Caco-2 (cell line): ENCODE results near the gene OR13D1. TPM values are rescaled to one million over a fixed set of nuclear protein-coding genes. Genes with fewer than 3 reads are reported as not detected.

Experiments used
- Bru-seq: library from RNA; stranded (reverse); fragments of 400-500 nt; gene quantifications from one replicate; lab custom pipeline; 2021; lab: Mats Ljungman, UMichigan
- BruChase-seq, 2 experiments: library from RNA; stranded (reverse); fragments of 400-500 nt; gene quantifications; one replicate each; lab custom pipeline; 2021; lab: Mats Ljungman, UMichigan
- BruUV-seq: library from RNA; stranded (reverse); fragments of 400-500 nt; replicated peaks from 2 replicates; lab custom pipeline; 2021; lab: Mats Ljungman, UMichigan
- CTCF ChIA-PET: fragments of 300-600 bp; sonication (Branson Sonifier 250); formaldehyde crosslinking; loops from one replicate; lab custom pipeline; 2022; ENCODE audit warnings: antibody characterized with exemption; lab: Charles Lee
- POLR2A ChIA-PET: fragments of 300-600 bp; sonication (Branson Sonifier 250); formaldehyde crosslinking; loops from one replicate; lab custom pipeline; 2022; ENCODE audit warnings: antibody characterized with exemption; lab: Charles Lee
- DNase-seq, 2 experiments: peaks; one replicate each; pipeline versions ENCODE4 v3.0.0 to v3.0.0-alpha.2; 2020 to 2022
- H3K27me3 ChIP-seq: replicated peaks from 2 replicates; pipeline ENCODE4 v1.6.0; 2011; ENCODE audit warnings: low read length; ENCODE audit not compliant: control insufficient read depth, insufficient read depth
- H3K36me3 ChIP-seq: 2 replicates; pipeline ENCODE4 v1.5.1; 2011; ENCODE audit warnings: low read length; ENCODE audit not compliant: control insufficient read depth, insufficient read depth
- H3K4me1 ChIP-seq: fragments of 250-450 bp; sonication (Bioruptor Pico); 2 replicates; pipeline ENCODE4 v1.5.1; 2020; ENCODE audit warnings: mild to moderate bottlenecking
- H3K4me3 ChIP-seq: 2 replicates; pipeline ENCODE4 v1.5.1; 2011; ENCODE audit warnings: low read depth, mild to moderate bottlenecking, control low read depth, low read length
- H3K9me3 ChIP-seq: fragments of 250-450 bp; sonication (Bioruptor Pico); 2 replicates; pipeline ENCODE4 v1.5.1; 2020; ENCODE audit warnings: mild to moderate bottlenecking, moderate library complexity
- H3K27ac Mint-ChIP-seq: one replicate; pipeline ENCODE4 v1.8.0; 2022; ENCODE audit warnings: mixed read lengths; ENCODE audit not compliant: unreplicated experiment
- H3K27me3 Mint-ChIP-seq: one replicate; pipeline ENCODE4 v1.8.0; 2022; ENCODE audit warnings: mixed read lengths; ENCODE audit not compliant: insufficient read depth, unreplicated experiment
- H3K36me3 Mint-ChIP-seq: one replicate; pipeline ENCODE4 v1.8.0; 2022; ENCODE audit warnings: mild to moderate bottlenecking, mixed read lengths; ENCODE audit not compliant: insufficient read depth, unreplicated experiment
- H3K4me1 Mint-ChIP-seq: one replicate; pipeline ENCODE4 v1.8.0; 2022; ENCODE audit warnings: low read depth, mixed read lengths; ENCODE audit not compliant: unreplicated experiment
- H3K4me3 Mint-ChIP-seq: one replicate; pipeline ENCODE4 v1.8.0; 2022; ENCODE audit warnings: mild to moderate bottlenecking, moderate library complexity, mixed read lengths; ENCODE audit not compliant: unreplicated experiment
- H3K9me3 Mint-ChIP-seq: one replicate; pipeline ENCODE4 v1.8.0; 2022; ENCODE audit warnings: mixed read lengths; ENCODE audit not compliant: unreplicated experiment
- CTCF ChIP-seq, 2 experiments: fragments of 200-600 bp in 1 of 2; IDR thresholded peaks; 1 replicate in 1 of 2; 2 replicates in 1 of 2; pipeline versions ENCODE4 v1.5.1 to v1.8.0; 2011 to 2022; ENCODE audit warnings: antibody characterized with exemption in 1 of 2, control low read depth in 1 of 2, inconsistent platforms in 1 of 2, low read depth in 1 of 2, low read length in 1 of 2, mild to moderate bottlenecking in 1 of 2, moderate library complexity in 1 of 2; ENCODE audit not compliant: insufficient read depth in 1 of 2, severe bottlenecking in 1 of 2, unreplicated experiment in 1 of 2
- intact Hi-C: fragments of 100-400 bp; cut with micrococcal nuclease; formaldehyde crosslinking; loops from one replicate; pipeline ENCODE4 v1.10.0; 2022; ENCODE audit not compliant: unreplicated experiment
- long read RNA-seq: library from polyadenylated mRNA; stranded (forward); transcript quantifications from one replicate; pipeline ENCODE4 v2.0.0, GENCODE V29; 2022
- total RNA-seq: library from RNA; stranded (reverse); gene quantifications from 2 replicates; pipeline ENCODE4 v1.2.3, GENCODE V29; 2022

Gene OR13D1, protein sequence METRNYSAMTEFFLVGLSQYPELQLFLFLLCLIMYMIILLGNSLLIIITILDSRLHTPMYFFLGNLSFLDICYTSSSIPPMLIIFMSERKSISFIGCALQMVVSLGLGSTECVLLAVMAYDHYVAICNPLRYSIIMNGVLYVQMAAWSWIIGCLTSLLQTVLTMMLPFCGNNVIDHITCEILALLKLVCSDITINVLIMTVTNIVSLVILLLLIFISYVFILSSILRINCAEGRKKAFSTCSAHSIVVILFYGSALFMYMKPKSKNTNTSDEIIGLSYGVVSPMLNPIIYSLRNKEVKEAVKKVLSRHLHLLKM
- not detected in 2 replicates for total RNA-seq
- Bru-seq, nascent RNA, result not detected
- not detected for BruChase-seq, experiment 1, labeled RNA remaining after a 2-hour chase
- not detected for BruChase-seq, experiment 2, labeled RNA remaining after a 6-hour chase
- long read RNA-seq, result 0 reads

DNA sequence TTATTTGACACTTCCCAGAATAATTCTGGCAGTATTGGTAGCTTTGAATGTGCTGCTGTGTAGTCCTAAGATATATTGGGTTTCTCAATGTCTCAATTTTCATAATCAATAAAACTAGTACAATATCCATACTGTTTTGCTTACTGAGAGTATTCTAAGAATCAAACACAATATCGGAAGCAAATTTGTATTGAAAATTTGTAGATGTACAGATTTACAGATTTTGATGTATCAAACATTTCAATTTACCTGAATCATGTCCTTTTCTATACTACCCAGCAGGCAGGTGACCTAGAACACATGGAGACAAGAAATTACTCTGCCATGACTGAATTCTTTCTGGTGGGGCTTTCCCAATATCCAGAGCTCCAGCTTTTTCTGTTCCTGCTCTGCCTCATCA lies at the start of gene OR13D1:
OR13D1 (plus strand) TSS at position 301 of the 400 bp plus-strand sequence; CDS start at position 301, 0 bp downstream.
- ChIA-PET CTCF (no interaction called here), POLR2A (no interaction called here)
- Histone ChIP-seq H3K36me3 (no peaks in the 10 kb centered on the region), H3K4me3 (no peak within 1 kb of the TSS), H3K27me3 (no peaks in the 10 kb centered on the region), H3K9me3 (no peaks in the 10 kb centered on the region), H3K4me1 (peaks cover 14% of the 10 kb centered on the region)
- no peak for TF ChIP-seq CTCF (IDR thresholded peaks at IDR 0.05; ENCODE audit: insufficient read depth in 1 of 2, low read depth in 1 of 2, low read length in 1 of 2, severe bottlenecking in 1 of 2, unreplicated experiment in 1 of 2)
- no peak for DNase-seq
- intact Hi-C loops, result no loop called here
- BruUV-seq, result no TSS peak
- H3K4me1 Mint-ChIP-seq, result peaks cover 7% of the 10 kb centered on the region
- H3K36me3 Mint-ChIP-seq, result no peaks in the 10 kb centered on the region
- peaks cover 27% of the 10 kb centered on the region for H3K9me3 Mint-ChIP-seq
- no peak within 1 kb of the TSS for H3K27ac Mint-ChIP-seq
- H3K27me3 Mint-ChIP-seq, result no peaks in the 10 kb centered on the region
- H3K4me3 Mint-ChIP-seq, result no peak within 1 kb of the TSS

DNA sequence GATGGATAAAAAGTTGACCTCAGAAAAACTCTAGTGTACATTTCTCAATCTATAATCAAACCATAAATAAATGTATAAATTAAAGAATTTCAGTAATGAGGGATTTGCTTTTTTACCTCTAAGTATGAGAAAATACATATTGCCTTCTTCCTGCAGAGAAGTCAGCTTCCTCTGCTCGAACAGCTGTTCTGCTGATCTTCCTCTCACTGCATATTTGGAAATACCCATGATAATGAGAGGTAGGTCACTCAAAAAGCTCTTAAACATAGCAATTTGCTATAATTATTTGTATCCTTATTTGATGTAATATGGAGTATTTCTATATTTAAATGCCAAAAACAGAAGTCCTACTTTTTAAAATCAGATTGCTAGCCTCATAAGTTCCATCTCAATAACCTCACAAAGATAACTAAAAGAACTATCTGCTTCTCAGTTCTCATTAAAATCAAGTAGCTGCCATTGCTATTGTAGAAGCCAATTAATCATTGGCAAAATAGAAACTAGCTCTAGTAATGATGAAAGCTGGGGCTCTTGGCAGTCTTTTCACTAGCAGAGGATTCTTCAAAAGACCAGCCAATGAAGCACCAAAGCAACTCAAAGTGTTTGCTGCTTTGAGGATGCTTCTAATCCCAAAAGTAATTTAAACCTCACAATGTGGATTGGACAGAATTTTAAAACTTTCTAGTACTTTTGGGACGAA lies 35.7 kb upstream of the OR13D1 start:
- H3K4me3 ChIP-seq, result no peak overlapping the region
- intact Hi-C loops, result no loop called here
- Mint-ChIP-seq H3K36me3 (no peaks in the 10 kb centered on the region), H3K4me3 (no peak overlapping the region), H3K27me3 (no peaks in the 10 kb centered on the region), H3K4me1 (no peaks in the 10 kb centered on the region), H3K9me3 (peaks cover 6% of the 10 kb centered on the region), H3K27ac (no peak overlapping the region)
- DNase-seq, result no peak
- H3K27me3 ChIP-seq, result no peaks in the 10 kb centered on the region
- H3K36me3 ChIP-seq, result no peaks in the 10 kb centered on the region
- CTCF ChIA-PET, result no interaction called here
- no peaks in the 10 kb centered on the region for H3K9me3 ChIP-seq
- no peak for TF ChIP-seq CTCF (IDR thresholded peaks at IDR 0.05; ENCODE audit: insufficient read depth in 1 of 2, low read depth in 1 of 2, low read length in 1 of 2, severe bottlenecking in 1 of 2, unreplicated experiment in 1 of 2)
- H3K4me1 ChIP-seq, result no peaks in the 10 kb centered on the region
- no TSS peak for BruUV-seq
- POLR2A ChIA-PET, result no interaction called here

DNA sequence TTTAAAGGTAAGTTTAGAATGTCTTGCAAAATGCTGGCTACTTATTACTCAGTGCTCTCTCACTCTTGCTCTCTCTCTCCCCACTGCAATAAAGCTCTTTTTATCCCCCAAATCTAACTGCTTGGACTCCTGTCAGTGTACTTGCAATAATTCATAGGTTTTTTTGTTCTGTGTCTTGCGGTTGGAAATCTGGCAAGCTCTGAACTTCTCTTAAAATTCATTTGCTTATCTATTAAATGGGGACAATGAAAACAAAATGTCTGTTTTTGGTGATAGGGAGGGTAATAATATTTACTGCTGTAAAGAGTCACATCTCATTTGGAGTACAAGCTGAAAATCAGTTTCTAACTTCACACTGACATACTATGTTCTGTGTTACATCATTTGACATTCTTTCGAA lies 18.7 kb upstream of the OR13D1 start:
- no peaks in the 10 kb centered on the region for H3K9me3 ChIP-seq
- DNase-seq, result no peak
- H3K4me1 ChIP-seq, result no peaks in the 10 kb centered on the region
- no peaks in the 10 kb centered on the region for H3K36me3 ChIP-seq
- peaks cover 7% of the 10 kb centered on the region for H3K4me1 Mint-ChIP-seq
- ChIA-PET CTCF (no interaction called here), POLR2A (no interaction called here)
- H3K4me3 ChIP-seq, result no peak overlapping the region
- H3K9me3 Mint-ChIP-seq, result no peaks in the 10 kb centered on the region
- no peaks in the 10 kb centered on the region for H3K36me3 Mint-ChIP-seq
- no peak for TF ChIP-seq CTCF (IDR thresholded peaks at IDR 0.05; ENCODE audit: insufficient read depth in 1 of 2, low read depth in 1 of 2, low read length in 1 of 2, severe bottlenecking in 1 of 2, unreplicated experiment in 1 of 2)
- no peak overlapping the region for H3K4me3 Mint-ChIP-seq
- H3K27ac Mint-ChIP-seq, result no peak overlapping the region
- H3K27me3 ChIP-seq, result no peaks in the 10 kb centered on the region
- H3K27me3 Mint-ChIP-seq, result no peaks in the 10 kb centered on the region
- intact Hi-C loops, result no loop called here
- no TSS peak for BruUV-seq
